GM19099 (cell line): ENCODE measurements around the gene CFC1.
"Not testable (repeated sequence)": the region's sequence is repeated elsewhere in the genome, so short reads cannot be mapped to it uniquely, and the experiment has no call there.

Source experiments
- POLR2A ChIP-seq: IDR thresholded peaks from 3 replicates; pipeline ENCODE4 v1.6.1; 2011; ENCODE audit warnings: low read depth; ENCODE audit not compliant: insufficient read length; ENCODE audit errors: extremely low read depth

The CFC1 gene

GRCh38 chr2:130599393-130599792, at the start of gene CFC1:
TSS of gene CFC1 (minus strand) at chr2:130599575. CDS start at chr2:130599287, 288 bp downstream.
- not testable (repeated sequence) for TF ChIP-seq POLR2A

- not testable (repeated sequence) for TF ChIP-seq POLR2A
Measured at GRCh38 chr2:130611140-130611539, 11.8 kb upstream of the CFC1 start, which contains the start of gene POTEJ. TSS of gene POTEJ (plus strand) at chr2:130611440. CDS start at chr2:130611533, 93 bp downstream.
